ENCODE measurements around the gene PREPL.
"Not testable (repeated sequence)": the region's sequence is repeated elsewhere in the genome, so short reads cannot be mapped to it uniquely, and the experiment has no call there.

Gene PREPL

GRCh38 chr2:44361330-44362206, at the start of gene PREPL, which contains the start of gene CAMKMT:
Gene PREPL, minus strand, starts transcription at chr2:44361494. Its CDS starts 15,152 bp downstream, at chr2:44346342.
Gene CAMKMT, plus strand, starts transcription at chr2:44361947.
- DNase-seq, result peak; percentile 98 to 99

GRCh38 chr2:44398243-44398897, 37.1 kb upstream of the PREPL start:
- no peak for DNase-seq

GRCh38 chr2:44397447-44398175, 36.3 kb upstream of the PREPL start:
- no peak for DNase-seq

- DNase-seq, result peak; percentile 58 to 63
Measured at GRCh38 chr2:44392338-44392943, 31.1 kb upstream of the PREPL start.

GRCh38 chr2:44389895-44390294, 28.6 kb upstream of the PREPL start:
- DNase-seq, result no peak

- no peak for DNase-seq
Measured at GRCh38 chr2:44388877-44389276, 27.6 kb upstream of the PREPL start.

- not testable (repeated sequence) for DNase-seq
Measured at GRCh38 chr2:44385226-44385625, 23.9 kb upstream of the PREPL start.

- no peak for DNase-seq
Measured at GRCh38 chr2:44377486-44377885, 16.2 kb upstream of the PREPL start.

- no peak for DNase-seq
Measured at GRCh38 chr2:44372246-44372645, 11.0 kb upstream of the PREPL start.

GRCh38 chr2:44371445-44371844, 10.2 kb upstream of the PREPL start:
- DNase-seq, result no peak

- no peak for DNase-seq
Measured at GRCh38 chr2:44369392-44369791, 8.1 kb upstream of the PREPL start.

GRCh38 chr2:44367591-44367990, 6.3 kb upstream of the PREPL start:
- no peak for DNase-seq

GRCh38 chr2:44364604-44365003, 3.3 kb upstream of the PREPL start:
- no peak for DNase-seq

GRCh38 chr2:44362207-44363015, 1.1 kb upstream of the PREPL start:
- peak; percentile 52 to 59 for DNase-seq

GRCh38 chr2:44360749-44361329, 455 bp downstream of the PREPL start:
- peak in 1 of 2 experiments; percentile 13 for DNase-seq

GRCh38 chr2:44358503-44358902, 2.8 kb downstream of the PREPL start:
- peak; percentile 42 to 63 for DNase-seq

GRCh38 chr2:44354761-44355160, 6.5 kb downstream of the PREPL start:
- no peak for DNase-seq

GRCh38 chr2:44352510-44352909, 8.8 kb downstream of the PREPL start:
- DNase-seq, result no peak

- DNase-seq, result no peak
Measured at GRCh38 chr2:44351676-44352075, 9.6 kb downstream of the PREPL start.

GRCh38 chr2:44351088-44351487, 10.2 kb downstream of the PREPL start:
- DNase-seq, result no peak

GRCh38 chr2:44349506-44349905, 11.8 kb downstream of the PREPL start:
- DNase-seq, result no peak

GRCh38 chr2:44348400-44348799, 12.9 kb downstream of the PREPL start:
- no peak for DNase-seq

All from activated CD4-positive, alpha-beta T cell treated with anti-CD3 and anti-CD28 coated beads, Interleukin-2, amount 50 U/mL, for 48 hours (primary cell).